K562 (cell line): Measurements from ENCODE around the gene GTF3C1. TPM values are rescaled to one million over a fixed set of nuclear protein-coding genes. Genes with fewer than 3 reads are reported as not detected.
A peak's percentile ranks its signal among the peaks of the same experiment; 100 is the strongest.

ENCODE experiments used
- ATAC-seq: fragments of 200-7000 bp; cut with Tn5 transposase; 3 replicates; pipeline ENCODE4 v1.9.1; 2020; ENCODE audit warnings: moderate library complexity
- BruUV-seq: library from RNA; stranded (reverse); fragments of 400-500 nt; replicated peaks from 2 replicates; lab custom pipeline; 2021; lab: Mats Ljungman, UMichigan
- CTCF ChIA-PET: fragments of 300-600 bp; formaldehyde crosslinking; extraction: SDS; loops from one replicate; lab custom pipeline; 2021; ENCODE audit warnings: low intra/inter-chr PET ratio; lab: Yijun Ruan, JAX
- POLR2A ChIA-PET: fragments of 300-600, 350-650 bp; sonication (Branson Sonifier 250); formaldehyde crosslinking; extraction: SDS; loops from one replicate; lab custom pipeline; 2021; ENCODE audit warnings: antibody characterized with exemption, inconsistent platforms; lab: Yijun Ruan, JAX
- DNase-seq, 4 experiments: peaks; one replicate each; pipeline versions ENCODE4 v3.0.0 to v3.0.0-alpha.2; 2011 to 2018; ENCODE audit warnings: low spot score in 3 of 4, mixed read lengths in 3 of 4; ENCODE audit errors: extremely low read depth in 1 of 4
- FAIRE-seq: peaks from 2 replicates; lab custom pipeline; 2011; peaks lifted over from hg19 to GRCh38; lab: Jason Lieb, UNC
- H2AFZ ChIP-seq: 2 replicates; pipeline ENCODE4 v1.6.0; 2011; ENCODE audit warnings: low read depth, low read length, control low read depth, inconsistent platforms
- H3K27ac ChIP-seq: fragments of 200-600 bp; 3 replicates; pipeline ENCODE4 v1.8.0; 2011; ENCODE audit warnings: low read depth, mild to moderate bottlenecking, control low read depth, inconsistent platforms, low read length, moderate library complexity, mixed read lengths; ENCODE audit errors: extremely low read depth
- H3K27me3 ChIP-seq, 2 experiments: fragments of 300-600 bp in 1 of 2; 2 replicates in 1 of 2; 3 replicates in 1 of 2; pipeline versions ENCODE4 v1.6.0 to v1.8.0; 2011; ENCODE audit warnings: inconsistent platforms in 2 of 2, low read length in 2 of 2, mild to moderate bottlenecking in 1 of 2, mixed read lengths in 1 of 2, moderate library complexity in 1 of 2; ENCODE audit not compliant: control insufficient read depth in 2 of 2, insufficient read depth in 2 of 2
- H3K36me3 ChIP-seq: fragments of 300-600 bp; 3 replicates; pipeline ENCODE4 v1.8.0; 2011; ENCODE audit warnings: mild to moderate bottlenecking, low read length, inconsistent platforms; ENCODE audit not compliant: control insufficient read depth, insufficient read depth
- H3K4me1 ChIP-seq, 2 experiments: fragments of 200-600 bp in 1 of 2; replicated peaks in 1 of 2; 2 replicates in 1 of 2; 3 replicates in 1 of 2; pipeline versions ENCODE4 v1.5.1 to v1.8.0; 2011; ENCODE audit warnings: inconsistent platforms in 2 of 2, low read length in 2 of 2, mild to moderate bottlenecking in 1 of 2, mixed read lengths in 1 of 2, moderate library complexity in 1 of 2; ENCODE audit not compliant: control insufficient read depth in 2 of 2, insufficient read depth in 2 of 2
- H3K4me2 ChIP-seq: 2 replicates; pipeline ENCODE4 v1.6.1; 2011; ENCODE audit warnings: low read length, control low read depth, inconsistent platforms, mixed read lengths; ENCODE audit not compliant: insufficient read depth
- H3K4me3 ChIP-seq: fragments of 200-600 bp; sonication (generic), shearing (Covaris generic); 2 replicates; pipeline ENCODE4 v1.5.1; 2016; ENCODE audit warnings: control low read depth, inconsistent platforms
- H3K79me2 ChIP-seq: fragments of 200-600 bp; 3 replicates; pipeline ENCODE4 v1.8.0; 2011; ENCODE audit warnings: low read length, inconsistent platforms; ENCODE audit not compliant: control insufficient read depth, insufficient read depth
- H3K9ac ChIP-seq, 2 experiments: 2 replicates each; pipeline versions ENCODE4 v1.6.0 to v1.6.1; 2011; ENCODE audit warnings: low read depth in 2 of 2, low read length in 2 of 2, control low read depth in 1 of 2, inconsistent platforms in 1 of 2, mild to moderate bottlenecking in 1 of 2, mixed read lengths in 1 of 2; ENCODE audit not compliant: insufficient read depth in 1 of 2
- H3K9me1 ChIP-seq: one replicate; pipeline ENCODE4 v1.6.0; 2011; ENCODE audit warnings: inconsistent platforms, mild to moderate bottlenecking, low read length, moderate library complexity; ENCODE audit not compliant: control insufficient read depth, insufficient read depth
- H3K9me3 ChIP-seq: replicated peaks from 2 replicates; pipeline ENCODE4 v1.5.1; 2011; ENCODE audit warnings: low read depth, low read length, inconsistent platforms; ENCODE audit not compliant: control insufficient read depth, insufficient read depth
- H4K20me1 ChIP-seq: replicated peaks from 2 replicates; pipeline ENCODE4 v1.6.1; 2011; ENCODE audit warnings: low read length, inconsistent platforms, mixed read lengths; ENCODE audit not compliant: control insufficient read depth, insufficient read depth
- ARID1B ChIP-seq: fragments of 450-650 bp; IDR thresholded peaks from 2 replicates; pipeline ENCODE4 v1.6.1; 2016; ENCODE audit warnings: antibody characterized with exemption, mild to moderate bottlenecking, inconsistent platforms
- FOXK2 ChIP-seq, 2 experiments: fragments of 450-650 bp; IDR thresholded peaks in 1 of 2; conservative IDR thresholded peaks in 1 of 2; 2 replicates each; pipeline ENCODE4 v1.6.1; 2016; ENCODE audit warnings: low read depth in 2 of 2, mild to moderate bottlenecking in 1 of 2
- PTBP1 ChIP-seq: fragments of 200-400 bp; formaldehyde crosslinking; IDR thresholded peaks from 2 replicates; pipeline ENCODE4 v1.6.1; 2017; ENCODE audit warnings: low read depth, low read length
- TAF7 ChIP-seq: fragments of 450-650 bp; IDR thresholded peaks from 2 replicates; pipeline ENCODE4 v1.6.1; 2016; ENCODE audit warnings: missing genetic modification characterization, missing compliant biosample characterization
- ZFP36 ChIP-seq: fragments of 150-350 bp; IDR thresholded peaks from 2 replicates; pipeline ENCODE4 v1.6.1; 2018; ENCODE audit warnings: low read length, low read depth; ENCODE audit not compliant: partially characterized antibody
- ZNF146 ChIP-seq: IDR thresholded peaks from one replicate; pipeline ENCODE4 v1.6.1; 2018; ENCODE audit warnings: missing compliant biosample characterization; ENCODE audit not compliant: unreplicated experiment
- ZNF224 ChIP-seq: sonication (generic); formaldehyde crosslinking; IDR thresholded peaks from 2 replicates; pipeline ENCODE4 v1.8.0; 2022; ENCODE audit warnings: mild to moderate bottlenecking, missing genetic modification reagents
- WGBS: fragments of 100-300 bp; shearing (Covaris generic); methylation state at CpG from one replicate; pipeline ENCODE4 v1.1.6; 2016; ENCODE audit warnings: low coverage, mixed read lengths; ENCODE audit not compliant: insufficient coverage; ENCODE audit errors: missing lambda C conversion rate; 5-methylcytosine and 5-hydroxymethylcytosine counted together
- in situ Hi-C: fragments of 300-500 bp; cut with MboI; formaldehyde crosslinking; loops from 4 replicates; pipeline ENCODE4 v1.15.0; 2018; ENCODE audit warnings: inconsistent platforms, mixed read lengths
- intact Hi-C: fragments of 100-400 bp; cut with micrococcal nuclease; formaldehyde crosslinking; loops from 2 replicates; pipeline ENCODE4 v1.14.2; 2022
- polyA plus RNA-seq, 8 experiments: library from polyadenylated mRNA; depleted of rRNA in 4 of 8; stranded (reverse) in 5 of 8; unstranded in 3 of 8; fragments of >200 nt; fragmentation: Nextera tagmentation in 2 of 8; fragmentation: Illumina TruSeq in 1 of 8; extraction: Ambion mirVana in 2 of 8; extraction: Trizol in 1 of 8; gene quantifications; 2 replicates each; pipeline versions ENCODE4 v1.2.1 to v1.2.3, GENCODE V29; 2011 to 2014; ENCODE audit warnings: inconsistent platforms in 1 of 8, missing spikeins in 1 of 8
- total RNA-seq, 7 experiments: library from RNA; depleted of rRNA in 6 of 7; stranded (reverse); fragments of >200 nt in 6 of 7; fragmentation: Illumina TruSeq in 2 of 7; extraction: Trizol in 2 of 7; gene quantifications; 2 replicates each; pipeline versions ENCODE4 v1.2.1 to v1.2.3, GENCODE V29; 2011 to 2021; ENCODE audit warnings: low replicate concordance in 1 of 7
- TF ChIP-seq, protein P1 (sequence below): fragments of 450-650 bp; IDR thresholded peaks from 2 replicates; pipeline ENCODE4 v1.6.1; 2018; ENCODE audit not compliant: partially characterized antibody
- TF ChIP-seq, protein P2 (sequence below): sonication (generic); IDR thresholded peaks from 2 replicates; pipeline ENCODE4 v1.6.1; 2016
- TF ChIP-seq, protein P3 (sequence below): fragments of 450-650 bp; formaldehyde crosslinking; IDR thresholded peaks from 2 replicates; pipeline ENCODE4 v1.4.0; 2020; ENCODE audit warnings: mild to moderate bottlenecking, moderate library complexity
- TF ChIP-seq, protein P4 (sequence below): fragments of 450-650 bp; formaldehyde crosslinking; IDR thresholded peaks from 2 replicates; pipeline ENCODE4 v1.4.0; 2020; ENCODE audit warnings: mild to moderate bottlenecking, mixed read lengths
- TF ChIP-seq, protein P5 (sequence below): fragments of 250-450 bp; sonication (Bioruptor Pico); IDR thresholded peaks from 2 replicates; pipeline ENCODE4 v1.8.0; 2021; ENCODE audit warnings: mild to moderate bottlenecking, moderate library complexity

GTF3C1 gene
- total and polyA plus RNA-seq, 9 of the 15 experiments (the other 6 are each of a cell fraction or from before 2014, with no cell fraction given), result 0.72 to 63.6 (median 30.9) TPM

DNA sequence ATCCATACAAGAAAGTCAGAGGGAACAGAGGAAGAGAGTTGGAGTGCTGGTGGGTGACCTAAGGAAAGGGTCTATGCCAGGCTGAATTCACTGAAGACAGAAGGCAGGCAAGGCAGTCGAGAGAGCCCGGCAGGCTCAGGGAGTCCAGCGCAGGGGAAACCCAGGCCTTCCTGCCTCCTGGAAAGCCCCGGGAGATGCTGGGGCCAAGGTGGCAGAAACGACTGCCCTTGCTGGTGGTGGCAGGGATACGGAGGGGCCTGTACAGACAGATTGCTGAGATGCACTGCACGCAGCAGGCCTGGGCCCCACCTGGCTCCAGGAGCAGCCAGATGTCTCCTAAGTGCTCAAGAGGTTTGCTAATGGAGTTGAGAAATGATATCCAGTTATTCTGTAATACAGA, 59.8 kb downstream of the GTF3C1 start (continued):
- TF ChIP-seq, protein P1, sequence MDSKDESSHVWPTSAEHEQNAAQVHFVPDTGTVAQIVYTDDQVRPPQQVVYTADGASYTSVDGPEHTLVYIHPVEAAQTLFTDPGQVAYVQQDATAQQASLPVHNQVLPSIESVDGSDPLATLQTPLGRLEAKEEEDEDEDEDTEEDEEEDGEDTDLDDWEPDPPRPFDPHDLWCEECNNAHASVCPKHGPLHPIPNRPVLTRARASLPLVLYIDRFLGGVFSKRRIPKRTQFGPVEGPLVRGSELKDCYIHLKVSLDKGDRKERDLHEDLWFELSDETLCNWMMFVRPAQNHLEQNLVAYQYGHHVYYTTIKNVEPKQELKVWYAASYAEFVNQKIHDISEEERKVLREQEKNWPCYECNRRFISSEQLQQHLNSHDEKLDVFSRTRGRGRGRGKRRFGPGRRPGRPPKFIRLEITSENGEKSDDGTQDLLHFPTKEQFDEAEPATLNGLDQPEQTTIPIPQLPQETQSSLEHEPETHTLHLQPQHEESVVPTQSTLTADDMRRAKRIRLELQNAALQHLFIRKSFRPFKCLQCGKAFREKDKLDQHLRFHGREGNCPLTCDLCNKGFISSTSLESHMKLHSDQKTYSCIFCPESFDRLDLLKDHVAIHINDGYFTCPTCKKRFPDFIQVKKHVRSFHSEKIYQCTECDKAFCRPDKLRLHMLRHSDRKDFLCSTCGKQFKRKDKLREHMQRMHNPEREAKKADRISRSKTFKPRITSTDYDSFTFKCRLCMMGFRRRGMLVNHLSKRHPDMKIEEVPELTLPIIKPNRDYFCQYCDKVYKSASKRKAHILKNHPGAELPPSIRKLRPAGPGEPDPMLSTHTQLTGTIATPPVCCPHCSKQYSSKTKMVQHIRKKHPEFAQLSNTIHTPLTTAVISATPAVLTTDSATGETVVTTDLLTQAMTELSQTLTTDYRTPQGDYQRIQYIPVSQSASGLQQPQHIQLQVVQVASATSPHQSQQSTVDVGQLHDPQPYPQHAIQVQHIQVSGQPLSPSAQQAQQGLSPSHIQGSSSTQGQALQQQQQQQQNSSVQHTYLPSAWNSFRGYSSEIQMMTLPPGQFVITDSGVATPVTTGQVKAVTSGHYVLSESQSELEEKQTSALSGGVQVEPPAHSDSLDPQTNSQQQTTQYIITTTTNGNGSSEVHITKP, result no peak

DNA sequence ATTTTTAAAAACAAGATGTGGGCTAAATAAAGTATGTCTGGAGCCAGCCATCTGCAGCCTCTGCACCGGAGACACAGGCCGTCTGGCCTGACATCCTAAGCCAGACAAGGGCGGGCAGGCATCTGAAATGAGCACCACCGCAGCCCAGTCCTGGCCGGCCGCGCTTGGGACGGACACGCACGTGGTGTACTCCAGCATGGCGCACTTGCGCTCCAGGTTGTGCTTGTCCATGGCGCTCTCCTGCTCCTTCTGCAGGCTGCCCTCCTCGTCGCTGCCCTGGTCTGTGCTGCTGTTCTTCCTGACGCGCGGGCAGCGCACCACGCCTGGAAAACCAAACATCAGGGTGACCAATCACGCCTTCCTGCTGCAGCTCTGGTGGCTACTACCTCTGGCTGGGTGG, 60.3 kb downstream of the GTF3C1 start:
- peaks cover 85% of the 10 kb centered on the region for H3K36me3 ChIP-seq
- H3K27me3 ChIP-seq, result no peaks in the 10 kb centered on the region
- no peak overlapping the region for H3K27ac ChIP-seq
- BruUV-seq, result no TSS peak
- DNase-seq (no peak), FAIRE-seq (no peak), ATAC-seq (no peak)
- no peaks in the 10 kb centered on the region for H3K4me1 ChIP-seq
- no peak overlapping the region for H3K4me3 ChIP-seq
- H3K9ac ChIP-seq, result peak overlapping the region in 1 of 2 experiments; percentile 52; a peak in 1 of 4 replicates
- in situ Hi-C loops, result no loop called here
- H3K79me2 ChIP-seq, result no peaks in the 10 kb centered on the region
- 95% methylated on average over 21 of the region's 21 CpGs for WGBS
- H3K9me3 ChIP-seq, result no peaks in the 10 kb centered on the region
- H2AFZ ChIP-seq, result no peak overlapping the region
- no peak overlapping the region for H3K4me2 ChIP-seq
- no peaks in the 10 kb centered on the region for H3K9me1 ChIP-seq
- intact Hi-C loops, result no loop called here
- ChIA-PET CTCF (no interaction called here), POLR2A (no interaction called here)
- no peaks in the 10 kb centered on the region; the same call in 1 of the 2 replicates for H4K20me1 ChIP-seq
- TF ChIP-seq, protein P2, sequence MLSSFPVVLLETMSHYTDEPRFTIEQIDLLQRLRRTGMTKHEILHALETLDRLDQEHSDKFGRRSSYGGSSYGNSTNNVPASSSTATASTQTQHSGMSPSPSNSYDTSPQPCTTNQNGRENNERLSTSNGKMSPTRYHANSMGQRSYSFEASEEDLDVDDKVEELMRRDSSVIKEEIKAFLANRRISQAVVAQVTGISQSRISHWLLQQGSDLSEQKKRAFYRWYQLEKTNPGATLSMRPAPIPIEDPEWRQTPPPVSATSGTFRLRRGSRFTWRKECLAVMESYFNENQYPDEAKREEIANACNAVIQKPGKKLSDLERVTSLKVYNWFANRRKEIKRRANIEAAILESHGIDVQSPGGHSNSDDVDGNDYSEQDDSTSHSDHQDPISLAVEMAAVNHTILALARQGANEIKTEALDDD, result no peak
- TF ChIP-seq TAF7 (tag) (no peak), PTBP1 (no peak), ARID1B (no peak), ZFP36 (no peak), FOXK2 (conservative IDR thresholded peaks at IDR 0.05 in 1 of 2, IDR thresholded peaks at IDR 0.05 in 1 of 2; ENCODE audit: low read depth in 2 of 2) (no peak), ZNF146 (no peak), ZNF224 (CRISPR knock-in tag) (no peak)
- TF ChIP-seq, protein P3, sequence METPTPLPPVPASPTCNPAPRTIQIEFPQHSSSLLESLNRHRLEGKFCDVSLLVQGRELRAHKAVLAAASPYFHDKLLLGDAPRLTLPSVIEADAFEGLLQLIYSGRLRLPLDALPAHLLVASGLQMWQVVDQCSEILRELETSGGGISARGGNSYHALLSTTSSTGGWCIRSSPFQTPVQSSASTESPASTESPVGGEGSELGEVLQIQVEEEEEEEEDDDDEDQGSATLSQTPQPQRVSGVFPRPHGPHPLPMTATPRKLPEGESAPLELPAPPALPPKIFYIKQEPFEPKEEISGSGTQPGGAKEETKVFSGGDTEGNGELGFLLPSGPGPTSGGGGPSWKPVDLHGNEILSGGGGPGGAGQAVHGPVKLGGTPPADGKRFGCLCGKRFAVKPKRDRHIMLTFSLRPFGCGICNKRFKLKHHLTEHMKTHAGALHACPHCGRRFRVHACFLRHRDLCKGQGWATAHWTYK, result no peak
- TF ChIP-seq, protein P4, sequence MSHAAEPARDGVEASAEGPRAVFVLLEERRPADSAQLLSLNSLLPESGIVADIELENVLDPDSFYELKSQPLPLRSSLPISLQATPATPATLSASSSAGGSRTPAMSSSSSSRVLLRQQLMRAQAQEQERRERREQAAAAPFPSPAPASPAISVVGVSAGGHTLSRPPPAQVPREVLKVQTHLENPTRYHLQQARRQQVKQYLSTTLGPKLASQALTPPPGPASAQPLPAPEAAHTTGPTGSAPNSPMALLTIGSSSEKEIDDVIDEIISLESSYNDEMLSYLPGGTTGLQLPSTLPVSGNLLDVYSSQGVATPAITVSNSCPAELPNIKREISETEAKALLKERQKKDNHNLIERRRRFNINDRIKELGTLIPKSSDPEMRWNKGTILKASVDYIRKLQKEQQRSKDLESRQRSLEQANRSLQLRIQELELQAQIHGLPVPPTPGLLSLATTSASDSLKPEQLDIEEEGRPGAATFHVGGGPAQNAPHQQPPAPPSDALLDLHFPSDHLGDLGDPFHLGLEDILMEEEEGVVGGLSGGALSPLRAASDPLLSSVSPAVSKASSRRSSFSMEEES (CRISPR knock-in tag), result no peak
- TF ChIP-seq, protein P5, sequence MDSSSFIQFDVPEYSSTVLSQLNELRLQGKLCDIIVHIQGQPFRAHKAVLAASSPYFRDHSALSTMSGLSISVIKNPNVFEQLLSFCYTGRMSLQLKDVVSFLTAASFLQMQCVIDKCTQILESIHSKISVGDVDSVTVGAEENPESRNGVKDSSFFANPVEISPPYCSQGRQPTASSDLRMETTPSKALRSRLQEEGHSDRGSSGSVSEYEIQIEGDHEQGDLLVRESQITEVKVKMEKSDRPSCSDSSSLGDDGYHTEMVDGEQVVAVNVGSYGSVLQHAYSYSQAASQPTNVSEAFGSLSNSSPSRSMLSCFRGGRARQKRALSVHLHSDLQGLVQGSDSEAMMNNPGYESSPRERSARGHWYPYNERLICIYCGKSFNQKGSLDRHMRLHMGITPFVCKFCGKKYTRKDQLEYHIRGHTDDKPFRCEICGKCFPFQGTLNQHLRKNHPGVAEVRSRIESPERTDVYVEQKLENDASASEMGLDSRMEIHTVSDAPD (CRISPR knock-in tag), result no peak
